ENCODE results near the gene MUC5AC.

Gene MUC5AC

DNA sequence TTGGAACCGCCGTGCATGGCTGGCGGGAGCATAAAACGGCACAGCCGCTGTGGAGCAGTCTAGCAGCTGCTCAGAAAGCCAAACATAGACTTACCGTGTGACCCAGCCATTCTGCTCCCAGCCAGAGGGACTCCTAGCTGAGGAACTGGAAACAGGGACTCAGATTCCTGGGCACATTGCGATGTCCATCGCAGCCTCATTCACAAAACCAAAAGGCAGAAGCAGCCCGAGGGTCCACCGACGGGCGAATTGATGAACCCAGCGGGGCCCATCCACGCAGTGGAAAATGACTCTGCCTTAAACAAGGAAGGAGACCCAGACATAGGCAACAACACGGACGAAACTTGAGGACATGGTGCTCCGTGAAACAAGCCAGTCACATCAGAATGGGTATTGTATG, 59.4 kb downstream of the MUC5AC start:
- no peak for DNase-seq

- no peak for DNase-seq
Measured at GRCh38 chr11:1218256-1218787, 60.6 kb downstream of the MUC5AC start.

GRCh38 chr11:1218788-1219445, 61.2 kb downstream of the MUC5AC start:
- no peak for DNase-seq

GRCh38 chr11:1219446-1219833, 61.7 kb downstream of the MUC5AC start:
- no peak for DNase-seq

GRCh38 chr11:1219834-1220815, 62.4 kb downstream of the MUC5AC start:
- DNase-seq = no peak

DNA sequence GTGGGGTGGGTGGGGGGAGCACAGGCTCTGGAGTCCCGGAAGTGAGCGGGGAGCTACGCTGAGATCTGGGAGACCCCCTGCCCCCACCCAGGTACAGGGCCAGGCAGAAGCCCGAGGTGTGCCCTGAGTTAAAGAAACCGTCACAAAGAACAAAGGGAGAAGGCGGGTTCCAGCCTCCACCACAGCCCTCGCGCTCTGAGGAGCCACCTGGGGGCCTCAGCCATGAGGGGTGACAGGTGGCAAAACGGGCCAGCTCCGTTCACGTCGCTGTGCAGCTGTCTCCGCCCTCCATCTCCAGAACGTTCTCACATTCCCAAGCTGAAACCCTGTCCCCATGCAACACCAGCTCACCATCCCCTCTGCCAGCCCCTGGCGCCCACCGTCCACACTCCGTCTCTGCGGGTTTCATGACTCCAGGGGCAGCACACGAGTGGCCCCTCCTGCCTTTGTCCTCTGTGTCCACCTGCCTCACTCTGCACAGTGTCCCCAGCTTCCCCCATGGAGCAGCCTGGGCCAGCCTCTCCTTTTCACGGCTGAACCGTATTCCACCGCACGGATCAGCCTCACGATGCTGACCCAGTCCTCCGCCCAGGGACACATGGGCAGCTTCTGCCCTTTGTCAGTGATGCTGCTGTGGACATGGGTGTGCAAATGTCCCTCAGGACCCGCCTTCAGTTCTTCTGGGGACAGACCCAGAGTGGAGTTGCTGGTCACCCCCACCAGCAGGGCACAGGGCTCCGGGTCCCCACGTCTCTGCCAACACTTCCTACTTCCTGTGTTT, 63.4 kb downstream of the MUC5AC start:
- no peak for DNase-seq

- no peak for DNase-seq
Measured at GRCh38 chr11:1221848-1222311, 64.1 kb downstream of the MUC5AC start.

DNA sequence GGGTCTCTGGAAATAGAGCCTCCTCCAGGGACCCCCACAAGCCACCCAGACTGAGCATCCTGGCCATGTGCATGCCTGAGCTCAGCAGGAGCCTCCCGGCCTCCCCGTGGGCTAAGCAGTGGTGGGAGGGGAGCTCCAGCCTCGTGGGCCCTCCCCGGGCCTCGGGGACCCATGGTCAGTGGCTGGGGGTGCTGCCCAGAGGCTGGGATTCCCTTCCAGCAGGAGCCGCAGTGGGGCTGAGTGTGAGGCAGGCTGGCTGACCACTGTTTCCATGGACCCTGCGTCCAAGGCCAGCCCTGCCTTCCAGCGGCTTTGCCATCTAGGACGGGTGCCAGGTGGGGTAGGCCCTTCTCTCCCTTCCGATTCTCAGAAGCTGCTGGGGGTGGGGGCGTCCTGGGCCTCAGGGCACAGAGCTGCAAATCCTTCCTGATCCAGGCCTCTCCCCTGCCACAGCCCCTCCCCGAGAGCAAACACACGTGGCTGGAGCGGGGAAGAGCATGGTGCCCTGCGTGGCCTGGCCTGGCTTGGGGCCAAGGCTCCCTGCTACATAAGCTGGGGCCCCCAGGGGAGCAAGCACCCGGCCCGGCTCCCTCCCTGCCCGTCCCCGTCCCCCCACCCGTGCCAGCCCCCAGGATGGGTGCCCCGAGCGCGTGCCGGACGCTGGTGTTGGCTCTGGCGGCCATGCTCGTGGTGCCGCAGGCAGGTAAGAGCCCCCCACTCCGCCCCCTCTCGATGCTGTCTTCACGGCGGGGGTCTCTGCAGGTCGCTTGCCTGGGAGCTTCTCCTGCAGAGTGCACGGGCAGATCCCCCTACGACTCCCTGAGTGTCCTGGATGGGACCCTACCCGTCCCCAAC, 65.0 kb downstream of the MUC5AC start, which contains the start of gene MUC5B:
Gene MUC5B (plus strand): TSS at position 576 of the 855 bp plus-strand sequence. CDS start 58 bp downstream, at position 634.
- DNase-seq = no peak

DNA sequence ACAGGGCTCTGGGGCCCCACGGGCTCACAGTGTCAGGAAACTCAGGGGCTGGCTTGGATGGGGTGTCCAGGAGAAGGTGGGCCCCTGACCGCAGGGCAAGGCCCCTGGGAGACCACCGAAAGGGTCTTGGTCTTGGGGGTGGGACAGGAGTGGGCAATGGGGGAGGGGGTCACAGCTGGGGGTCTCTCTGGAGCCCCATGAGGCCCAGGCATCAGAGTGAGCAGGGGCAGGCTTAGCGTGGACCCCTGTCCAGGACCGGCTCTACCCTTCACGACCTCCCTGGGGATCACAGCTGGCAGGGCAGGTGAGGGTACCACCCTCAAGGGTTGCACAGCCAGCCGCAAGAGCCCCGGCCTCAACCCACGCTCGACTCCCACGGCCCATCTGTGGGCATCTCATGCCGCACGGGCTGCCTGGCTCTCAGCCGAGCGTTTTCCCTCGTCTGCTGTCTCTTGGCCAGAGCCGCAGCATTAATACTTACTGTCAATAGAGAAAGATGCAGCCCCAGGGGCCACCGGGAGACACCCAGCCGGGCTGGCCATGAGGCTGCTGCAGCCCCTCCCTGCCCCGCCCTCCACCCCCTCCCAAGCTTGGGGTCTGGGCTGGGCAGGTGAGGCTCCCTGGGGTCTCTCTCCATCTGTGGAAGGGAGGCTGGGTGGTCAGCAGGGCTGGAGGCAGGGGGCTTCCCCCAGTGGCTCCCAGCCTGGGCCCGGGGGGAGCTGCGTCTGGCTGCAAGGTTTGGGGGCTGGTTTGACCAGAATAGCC, 65.8 kb downstream of the MUC5AC start:
- no peak for DNase-seq

DNA sequence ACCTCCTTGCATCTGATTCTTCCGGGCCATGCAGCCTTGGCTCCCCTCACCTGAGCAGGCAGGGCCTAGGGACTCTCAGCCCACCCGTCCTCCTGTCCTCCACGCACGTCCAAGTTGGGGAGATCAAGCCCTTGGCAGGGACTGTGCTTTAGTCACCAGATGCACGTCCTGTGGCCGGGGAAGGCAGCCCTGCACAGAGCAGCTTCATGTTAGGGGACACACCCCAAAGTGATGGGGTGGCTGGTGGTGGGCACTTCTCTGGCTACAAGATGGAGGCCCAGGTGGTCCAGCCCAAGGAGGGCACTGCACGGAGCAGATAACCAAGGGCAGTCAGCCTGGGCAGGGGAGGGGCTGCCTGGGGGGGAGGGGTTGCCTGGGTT, 66.3 kb downstream of the MUC5AC start:
- no peak for DNase-seq

- DNase-seq = no peak
Measured at GRCh38 chr11:1224491-1225385, 67.0 kb downstream of the MUC5AC start.

- DNase-seq = no peak
Measured at GRCh38 chr11:1225386-1226225, 67.9 kb downstream of the MUC5AC start.

DNA sequence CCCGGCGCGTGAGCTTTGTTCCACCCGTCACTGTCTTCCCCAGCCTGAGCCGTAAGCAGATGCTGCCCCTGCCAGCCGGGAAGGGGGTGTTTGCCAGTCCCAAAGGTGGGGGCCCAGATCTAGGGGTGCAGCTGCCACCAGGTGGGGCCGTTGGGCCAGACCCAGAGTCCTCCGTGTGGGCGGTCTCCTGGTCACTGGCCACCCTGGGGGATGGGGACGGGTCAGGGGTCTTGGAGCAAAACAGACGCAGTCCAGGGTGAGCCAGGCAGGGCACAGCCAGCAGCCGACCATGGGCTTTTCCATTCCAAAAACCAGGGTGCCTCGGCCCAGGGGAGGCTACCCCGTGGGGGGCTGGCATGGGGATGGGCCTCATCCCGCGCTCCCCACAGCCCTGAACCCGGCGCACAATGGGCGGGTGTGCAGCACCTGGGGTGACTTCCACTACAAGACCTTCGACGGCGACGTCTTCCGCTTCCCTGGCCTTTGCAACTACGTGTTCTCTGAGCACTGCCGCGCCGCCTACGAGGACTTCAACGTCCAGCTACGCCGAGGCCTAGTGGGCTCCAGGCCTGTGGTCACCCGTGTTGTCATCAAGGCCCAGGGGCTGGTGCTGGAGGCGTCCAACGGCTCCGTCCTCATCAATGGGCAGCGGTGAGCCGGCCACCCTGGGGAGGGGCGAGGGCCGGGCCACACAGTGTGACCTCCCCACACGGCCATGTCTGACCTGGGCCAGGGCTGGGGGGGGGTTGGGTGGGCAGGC, 68.7 kb downstream of the MUC5AC start:
- DNase-seq = no peak

DNA sequence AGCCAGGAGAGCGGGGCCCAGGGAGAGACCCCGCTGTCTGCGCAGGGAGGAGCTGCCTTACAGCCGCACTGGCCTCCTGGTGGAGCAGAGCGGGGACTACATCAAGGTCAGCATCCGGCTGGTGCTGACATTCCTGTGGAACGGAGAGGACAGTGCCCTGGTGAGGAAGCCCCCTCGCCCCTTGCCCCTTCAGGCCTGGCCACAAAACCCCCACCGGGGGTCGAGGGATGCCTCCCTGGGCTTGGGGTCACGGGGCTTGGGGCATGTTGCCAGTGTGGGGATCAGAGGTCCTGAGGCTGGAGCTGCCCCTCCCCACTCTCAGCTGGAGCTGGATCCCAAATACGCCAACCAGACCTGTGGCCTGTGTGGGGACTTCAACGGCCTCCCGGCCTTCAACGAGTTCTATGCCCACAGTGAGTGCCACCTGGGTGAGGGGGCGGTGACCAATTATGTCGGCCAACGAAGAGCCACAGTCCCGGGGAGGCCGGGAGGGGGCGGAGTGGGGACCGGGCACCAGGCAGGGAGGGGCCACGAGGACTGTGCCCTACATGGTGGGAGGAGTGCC, 69.3 kb downstream of the MUC5AC start:
- DNase-seq = no peak

- DNase-seq = no peak
Measured at GRCh38 chr11:1227551-1228100, 69.9 kb downstream of the MUC5AC start.

- no peak for DNase-seq
Measured at GRCh38 chr11:1228101-1228821, 70.5 kb downstream of the MUC5AC start.

DNA sequence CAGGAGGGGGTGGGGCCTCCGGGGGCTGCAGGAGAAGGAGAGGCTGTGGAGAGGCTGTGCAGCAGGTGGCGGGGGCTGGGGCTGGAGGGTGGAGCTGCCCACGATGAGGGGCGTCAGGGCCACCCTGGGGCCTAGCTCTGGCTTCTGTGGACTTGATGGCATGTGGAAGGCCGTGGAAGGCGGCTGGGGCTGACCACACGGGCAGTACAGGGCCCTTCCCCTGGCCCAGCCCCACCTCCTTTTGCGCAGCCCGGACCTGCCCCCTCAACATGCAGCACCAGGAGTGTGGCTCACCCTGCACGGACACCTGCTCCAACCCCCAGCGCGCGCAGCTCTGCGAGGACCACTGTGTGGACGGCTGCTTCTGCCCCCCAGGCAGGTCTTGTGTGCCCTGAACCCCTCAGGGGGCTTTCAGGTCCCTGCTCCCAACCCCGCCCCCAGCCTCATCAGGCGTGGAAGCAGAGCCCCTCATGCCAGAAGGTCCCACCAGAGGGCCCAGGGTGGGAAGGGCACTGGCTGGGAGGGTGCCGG, 71.2 kb downstream of the MUC5AC start:
- DNase-seq = no peak

Data from NCI-H524 treated with DMSO at 0.1 percent for 48 hours (cell line).